Tibial nerve (tissue), 3 donors: ENCODE results near the gene KIAA0232.

ENCODE experiments used
- CTCF ChIP-seq, 5 experiments: fragments of 200-600 bp in 3 of 5; fragments of 450-650 bp in 2 of 5; sonication (generic) in 3 of 5; IDR thresholded peaks; one replicate each; pipeline ENCODE4 v1.5.1; 2016 to 2019; ENCODE audit warnings: antibody characterized with exemption in 5 of 5, mild to moderate bottlenecking in 3 of 5, moderate library complexity in 2 of 5
- POLR2A ChIP-seq, 2 donors: fragments of 450-650 bp; IDR thresholded peaks; one replicate each; pipeline ENCODE4 v1.6.1; 2017; ENCODE audit warnings: antibody characterized with exemption in 2 of 2, mild to moderate bottlenecking in 2 of 2, moderate library complexity in 2 of 2

GRCh38 chr4:6829086-6829485 lies 46.6 kb downstream of the KIAA0232 start:
- TF ChIP-seq CTCF (IDR thresholded peaks at IDR 0.05) (no peak), POLR2A (IDR thresholded peaks at IDR 0.05) (no peak)
